ENCODE measurements around the gene P4HB. TPM values are rescaled to one million over a fixed set of nuclear protein-coding genes. Genes with fewer than 3 reads are reported as not detected.

The P4HB gene
- total and polyA plus RNA-seq, 2 donors (not counting 1 experiment from before 2014, with no cell fraction given) = 109 to 1,034 TPM

GRCh38 chr17:81869221-81870130 lies 9.1 kb upstream of the P4HB start:
- no peaks in the 10 kb centered on the region for H3K27me3 ChIP-seq (ENCODE audit: control insufficient read depth, insufficient read depth, low read length)
- no peak overlapping the region for H2AFZ ChIP-seq (ENCODE audit: low read length)
- H3K9ac ChIP-seq (ENCODE audit: insufficient read depth, low read length) = peak overlapping the region; percentile 97
- H4K20me1 ChIP-seq (ENCODE audit: control insufficient read depth, extremely low read depth, insufficient read depth, low read length) = no peaks in the 10 kb centered on the region
- H3K9me3 ChIP-seq (ENCODE audit: control insufficient read depth, insufficient read depth, low read depth, low read length) = no peaks in the 10 kb centered on the region
- H3K4me1 ChIP-seq (ENCODE audit: control insufficient read depth, extremely low read depth, insufficient read depth, low read length) = peaks cover 20% of the 10 kb centered on the region
- peak; percentile 32 to 33 for DNase-seq (ENCODE audit: low read depth in 2 of 2)
- peak overlapping the region; percentile 97 for H3K27ac ChIP-seq (ENCODE audit: insufficient read depth, low read length)
- peaks cover 27% of the 10 kb centered on the region for H3K79me2 ChIP-seq (ENCODE audit: control insufficient read depth, insufficient read depth, low read length)
- TF ChIP-seq, protein P1, sequence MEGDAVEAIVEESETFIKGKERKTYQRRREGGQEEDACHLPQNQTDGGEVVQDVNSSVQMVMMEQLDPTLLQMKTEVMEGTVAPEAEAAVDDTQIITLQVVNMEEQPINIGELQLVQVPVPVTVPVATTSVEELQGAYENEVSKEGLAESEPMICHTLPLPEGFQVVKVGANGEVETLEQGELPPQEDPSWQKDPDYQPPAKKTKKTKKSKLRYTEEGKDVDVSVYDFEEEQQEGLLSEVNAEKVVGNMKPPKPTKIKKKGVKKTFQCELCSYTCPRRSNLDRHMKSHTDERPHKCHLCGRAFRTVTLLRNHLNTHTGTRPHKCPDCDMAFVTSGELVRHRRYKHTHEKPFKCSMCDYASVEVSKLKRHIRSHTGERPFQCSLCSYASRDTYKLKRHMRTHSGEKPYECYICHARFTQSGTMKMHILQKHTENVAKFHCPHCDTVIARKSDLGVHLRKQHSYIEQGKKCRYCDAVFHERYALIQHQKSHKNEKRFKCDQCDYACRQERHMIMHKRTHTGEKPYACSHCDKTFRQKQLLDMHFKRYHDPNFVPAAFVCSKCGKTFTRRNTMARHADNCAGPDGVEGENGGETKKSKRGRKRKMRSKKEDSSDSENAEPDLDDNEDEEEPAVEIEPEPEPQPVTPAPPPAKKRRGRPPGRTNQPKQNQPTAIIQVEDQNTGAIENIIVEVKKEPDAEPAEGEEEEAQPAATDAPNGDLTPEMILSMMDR (conservative IDR thresholded peaks at IDR 0.05 in 1 of 2, IDR thresholded peaks at IDR 0.05 in 1 of 2; ENCODE audit: low read depth in 1 of 2, low read length in 2 of 2) = peak; percentile 65 to 73
- no peak for TF ChIP-seq EZH2 (IDR thresholded peaks at IDR 0.05; ENCODE audit: low read length, missing control alignments)
- H3K4me2 ChIP-seq (ENCODE audit: extremely low read depth, insufficient read depth, low read length) = peak overlapping the region; percentile 97
- peak overlapping the region; percentile 61 to 89 (median 87) for H3K4me3 ChIP-seq (replicated peaks in 1 of 4; ENCODE audit: control extremely low read depth in 1 of 4, insufficient read depth in 1 of 4, low read depth in 3 of 4, low read length in 4 of 4)
- H3K36me3 ChIP-seq (ENCODE audit: control insufficient read depth, insufficient read depth, low read length) = peaks cover 22% of the 10 kb centered on the region

DNA sequence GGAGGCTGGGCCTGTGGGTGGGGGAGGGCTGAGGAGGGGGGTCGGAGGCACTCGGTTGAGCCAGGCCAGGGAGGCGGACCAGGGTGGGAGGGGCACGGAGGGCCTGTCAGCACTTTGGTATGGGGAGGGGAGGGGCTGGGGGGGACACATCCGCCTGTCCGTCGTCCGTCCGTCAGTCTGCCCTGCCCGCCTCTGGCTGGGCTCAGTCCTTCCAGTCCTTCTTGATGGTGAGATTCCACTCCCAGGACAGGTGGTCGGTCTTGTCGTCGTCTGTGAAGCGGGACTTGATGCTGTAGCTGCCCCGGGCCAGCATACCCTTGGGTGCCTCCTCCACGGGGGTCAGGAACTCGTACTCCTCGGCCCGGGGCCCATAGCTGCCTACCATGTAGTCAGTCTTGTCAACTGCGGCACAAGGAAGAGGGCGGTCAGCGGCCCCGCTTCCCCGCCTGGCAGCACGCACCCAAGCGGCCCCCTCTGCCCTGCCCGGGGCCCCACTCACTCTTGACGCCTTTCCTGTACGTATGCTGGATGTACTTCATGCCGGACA lies 8.4 kb upstream of the P4HB start:
- Histone ChIP-seq H3K4me2 (ENCODE audit: extremely low read depth, insufficient read depth, low read length) (peak overlapping the region; percentile 97), H3K36me3 (ENCODE audit: control insufficient read depth, insufficient read depth, low read length) (peaks cover 25% of the 10 kb centered on the region), H3K27ac (ENCODE audit: insufficient read depth, low read length) (peak overlapping the region; percentile 97), H3K79me2 (ENCODE audit: control insufficient read depth, insufficient read depth, low read length) (peaks cover 35% of the 10 kb centered on the region), H3K4me1 (ENCODE audit: control insufficient read depth, extremely low read depth, insufficient read depth, low read length) (peaks cover 20% of the 10 kb centered on the region), H3K4me3 (replicated peaks in 1 of 4; ENCODE audit: control extremely low read depth in 1 of 4, insufficient read depth in 1 of 4, low read depth in 3 of 4, low read length in 4 of 4) (peak overlapping the region in 1 of 4 experiments; percentile 89), H2AFZ (ENCODE audit: low read length) (no peak overlapping the region), H4K20me1 (ENCODE audit: control insufficient read depth, extremely low read depth, insufficient read depth, low read length) (no peaks in the 10 kb centered on the region), H3K9me3 (ENCODE audit: control insufficient read depth, insufficient read depth, low read depth, low read length) (no peaks in the 10 kb centered on the region), H3K9ac (ENCODE audit: insufficient read depth, low read length) (peak overlapping the region; percentile 36), H3K27me3 (ENCODE audit: control insufficient read depth, insufficient read depth, low read length) (no peaks in the 10 kb centered on the region)
- peak; percentile 87 to 89 for DNase-seq (ENCODE audit: low read depth in 2 of 2)
- TF ChIP-seq, protein P1 (conservative IDR thresholded peaks at IDR 0.05 in 1 of 2, IDR thresholded peaks at IDR 0.05 in 1 of 2; ENCODE audit: low read depth in 1 of 2, low read length in 2 of 2) = no peak
- TF ChIP-seq EZH2 (IDR thresholded peaks at IDR 0.05; ENCODE audit: low read length, missing control alignments) = no peak

DNA sequence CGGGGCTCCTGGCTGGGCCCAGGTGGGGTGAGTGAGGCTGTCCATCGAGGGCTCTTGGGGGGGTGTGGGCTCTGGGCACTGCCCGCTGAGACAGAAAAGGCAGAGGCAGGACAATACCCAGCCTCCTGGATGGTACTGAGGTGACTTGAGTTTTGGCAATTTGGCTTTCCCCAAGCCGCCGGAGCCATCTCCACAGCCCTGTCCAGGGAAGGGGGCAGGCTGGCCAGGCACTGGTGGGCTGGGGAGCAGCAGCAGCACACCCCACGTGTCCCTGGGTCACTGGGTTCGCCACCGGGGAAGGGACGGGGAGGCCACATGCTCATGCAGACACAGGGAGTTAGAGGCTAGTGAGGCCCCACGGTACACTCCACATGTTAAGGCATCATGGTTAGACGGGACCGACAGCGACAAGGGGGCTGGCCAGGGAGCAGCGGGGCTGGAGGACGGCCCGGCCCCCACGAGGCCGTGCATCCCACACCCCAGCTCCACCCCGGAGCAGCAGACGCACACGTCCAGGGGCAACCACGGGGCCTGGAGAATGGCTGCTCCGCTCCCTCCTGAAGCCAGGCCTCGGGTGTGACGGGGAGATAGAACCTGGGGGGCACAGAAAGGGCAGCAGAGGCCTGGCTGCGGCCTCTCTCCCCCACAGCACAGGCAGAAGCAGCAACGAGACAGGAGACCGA lies 7.8 kb upstream of the P4HB start:
- H3K27ac ChIP-seq (ENCODE audit: insufficient read depth, low read length) = peak overlapping the region; percentile 73
- H3K4me1 ChIP-seq (ENCODE audit: control insufficient read depth, extremely low read depth, insufficient read depth, low read length) = peaks cover 22% of the 10 kb centered on the region
- DNase-seq (ENCODE audit: low read depth in 2 of 2) = peak in 1 of 2 donors; percentile 19
- H2AFZ ChIP-seq (ENCODE audit: low read length) = no peak overlapping the region
- peaks cover 29% of the 10 kb centered on the region for H3K36me3 ChIP-seq (ENCODE audit: control insufficient read depth, insufficient read depth, low read length)
- no peak for TF ChIP-seq EZH2 (IDR thresholded peaks at IDR 0.05; ENCODE audit: low read length, missing control alignments)
- TF ChIP-seq, protein P1 (conservative IDR thresholded peaks at IDR 0.05 in 1 of 2, IDR thresholded peaks at IDR 0.05 in 1 of 2; ENCODE audit: low read depth in 1 of 2, low read length in 2 of 2) = no peak
- H3K27me3 ChIP-seq (ENCODE audit: control insufficient read depth, insufficient read depth, low read length) = no peaks in the 10 kb centered on the region
- H3K9me3 ChIP-seq (ENCODE audit: control insufficient read depth, insufficient read depth, low read depth, low read length) = no peaks in the 10 kb centered on the region
- peak overlapping the region; percentile 5 for H3K4me2 ChIP-seq (ENCODE audit: extremely low read depth, insufficient read depth, low read length)
- H4K20me1 ChIP-seq (ENCODE audit: control insufficient read depth, extremely low read depth, insufficient read depth, low read length) = no peaks in the 10 kb centered on the region
- H3K9ac ChIP-seq (ENCODE audit: insufficient read depth, low read length) = peak overlapping the region; percentile 28
- no peak overlapping the region for H3K4me3 ChIP-seq (replicated peaks in 1 of 4; ENCODE audit: control extremely low read depth in 1 of 4, insufficient read depth in 1 of 4, low read depth in 3 of 4, low read length in 4 of 4)
- H3K79me2 ChIP-seq (ENCODE audit: control insufficient read depth, insufficient read depth, low read length) = peaks cover 41% of the 10 kb centered on the region
